NT2/D1 (cell line): ENCODE results near the gene SLC24A4.

Experiments
- SUZ12 ChIP-seq: IDR thresholded peaks from 2 replicates; pipeline ENCODE4 v1.6.1; 2011; ENCODE audit not compliant: insufficient read length, insufficient read depth; ENCODE audit errors: extremely low read depth
- YY1 ChIP-seq: IDR thresholded peaks from 2 replicates; pipeline ENCODE4 v1.6.1; 2011; ENCODE audit not compliant: insufficient read length, insufficient read depth
- ZNF274 ChIP-seq: IDR thresholded peaks from 2 replicates; pipeline ENCODE4 v1.6.1; 2011; ENCODE audit warnings: mild to moderate bottlenecking, low read depth, low read length

DNA sequence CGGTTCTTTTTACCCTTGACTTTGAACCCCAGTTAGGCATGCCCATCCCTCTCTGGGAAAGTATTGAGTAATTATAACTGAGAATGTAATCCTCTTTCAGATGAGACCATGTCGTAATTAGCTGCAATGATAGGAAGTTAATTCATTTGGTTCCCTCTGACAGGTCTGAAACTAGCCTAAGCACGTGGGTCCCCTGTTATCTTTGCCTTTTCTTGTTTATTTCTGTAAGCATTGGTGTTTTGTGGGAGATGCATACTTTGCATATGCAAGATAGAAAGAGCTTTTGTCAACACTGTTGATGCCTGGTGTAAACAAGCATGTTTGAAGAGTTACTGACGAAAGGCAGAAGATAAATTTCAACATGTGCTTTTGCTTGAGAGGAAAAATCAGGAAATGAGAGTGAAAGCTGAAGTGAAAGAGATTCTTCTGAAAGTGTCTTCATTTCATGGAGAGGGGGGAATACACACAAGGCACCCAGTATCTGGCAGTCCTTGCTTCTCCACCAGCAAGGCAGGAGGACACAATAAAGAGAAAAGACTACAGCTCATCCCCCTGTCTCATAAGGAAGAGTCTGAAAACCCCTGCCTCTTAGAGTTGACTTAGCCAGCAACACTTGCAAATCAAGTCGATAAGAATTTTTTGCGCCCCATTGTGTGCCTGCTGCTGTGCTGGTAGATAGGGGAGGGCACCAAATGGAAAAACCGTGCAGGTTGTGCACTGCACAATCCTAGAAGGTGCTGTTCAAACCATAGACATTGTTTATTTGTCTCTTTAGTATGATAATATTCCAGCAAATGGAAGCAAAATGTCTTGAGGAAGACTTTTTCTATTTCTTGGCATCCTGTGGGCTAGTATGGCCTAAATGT is 77.8 kb downstream of the SLC24A4 start:
- TF ChIP-seq ZNF274: no peak
- TF ChIP-seq SUZ12: no peak
- no peak for TF ChIP-seq YY1
